GM19240 (cell line): ENCODE measurements around the gene MARCKSL1.
"Not testable (repeated sequence)": the region's sequence is repeated elsewhere in the genome, so short reads cannot be mapped to it uniquely, and the experiment has no call there.

ENCODE experiments used
- DNase-seq: peaks from one replicate; pipeline ENCODE4 v3.0.0; 2011; ENCODE audit warnings: low spot score; ENCODE audit not compliant: insufficient read length

Gene MARCKSL1

DNA sequence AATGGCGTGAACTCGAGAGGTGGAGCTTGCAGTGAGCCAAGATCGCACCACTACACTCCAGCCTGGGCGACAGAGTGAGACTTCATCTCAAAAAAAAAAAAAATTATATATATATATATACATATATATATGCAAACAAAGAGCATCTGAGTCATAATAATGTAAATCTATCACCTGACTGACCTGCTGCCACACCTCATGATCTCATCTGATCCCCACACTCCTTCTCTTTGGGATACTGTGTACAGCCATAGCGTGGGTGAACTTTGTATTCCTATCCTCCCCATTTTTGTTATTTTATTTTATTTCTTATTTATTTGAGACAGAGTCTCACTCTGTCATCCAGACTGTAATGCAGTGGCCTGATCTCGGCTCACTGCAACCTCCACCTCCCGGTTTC, 46.8 kb downstream of the MARCKSL1 start:
- no peak for DNase-seq

DNA sequence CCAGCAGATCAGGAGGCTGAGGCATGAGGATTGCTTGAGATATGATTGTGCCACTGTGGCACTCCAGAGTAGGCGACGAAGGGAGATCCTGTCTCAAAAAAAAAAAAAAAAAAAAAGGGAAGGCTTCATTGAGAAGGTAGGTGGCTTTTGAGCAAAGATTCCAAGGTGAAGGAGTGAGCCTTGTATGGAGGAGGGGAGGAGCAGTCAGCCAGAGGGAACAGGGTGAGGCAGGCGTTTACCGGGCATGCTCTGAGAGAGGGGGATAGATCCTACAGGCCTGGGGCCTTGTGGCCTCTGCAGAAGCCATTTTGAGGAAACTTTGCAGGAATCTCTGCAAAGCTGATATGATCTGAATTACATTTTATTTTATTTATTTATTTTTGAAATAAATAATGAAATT, 49.3 kb downstream of the MARCKSL1 start:
- DNase-seq = no peak

DNA sequence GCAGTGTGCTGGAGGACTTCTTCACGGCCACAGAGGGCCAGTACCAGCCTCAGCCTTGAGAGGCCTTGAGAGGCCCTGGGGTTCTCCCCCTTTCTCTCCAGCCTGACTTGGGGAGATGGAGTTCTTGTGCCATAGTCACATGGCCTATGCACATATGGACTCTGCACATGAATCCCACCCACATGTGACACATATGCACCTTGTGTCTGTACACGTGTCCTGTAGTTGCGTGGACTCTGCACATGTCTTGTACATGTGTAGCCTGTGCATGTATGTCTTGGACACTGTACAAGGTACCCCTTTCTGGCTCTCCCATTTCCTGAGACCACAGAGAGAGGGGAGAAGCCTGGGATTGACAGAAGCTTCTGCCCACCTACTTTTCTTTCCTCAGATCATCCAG, 50.4 kb downstream of the MARCKSL1 start:
- DNase-seq = no peak

DNA sequence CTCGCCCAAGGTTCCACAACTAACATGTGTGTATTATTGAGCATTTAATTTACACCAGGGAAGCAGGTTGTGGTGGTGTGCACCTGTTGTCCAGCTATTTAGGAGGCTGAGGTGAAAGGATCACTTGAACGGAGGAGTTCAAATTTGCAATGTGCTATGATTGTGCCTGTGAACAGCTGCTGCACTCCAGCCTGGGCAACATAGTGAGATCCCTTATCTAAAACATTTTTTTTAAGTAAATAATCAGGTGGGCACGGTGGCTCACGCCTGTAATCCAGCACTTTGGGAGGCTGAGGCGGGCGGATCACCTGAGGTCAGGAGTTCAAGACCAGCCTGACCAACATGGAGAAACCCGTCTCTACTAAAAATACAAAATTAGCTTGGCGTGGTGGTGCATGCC, 51.3 kb downstream of the MARCKSL1 start:
- DNase-seq = not testable (repeated sequence)
